GM21367 (cell line): ENCODE results near the gene CCDC146.
A peak's percentile ranks its signal among the peaks of the same experiment; 100 is the strongest.
"Not testable (repeated sequence)": the region's sequence is repeated elsewhere in the genome, so short reads cannot be mapped to it uniquely, and the experiment has no call there.

Source experiments
- ATAC-seq: cut with Tn5 transposase; IDR thresholded peaks from one replicate; pipeline ENCODE4 v1.9.1; 2021; ENCODE audit not compliant: unreplicated experiment

The CCDC146 gene

GRCh38 chr7:77138668-77139067 is 16.3 kb downstream of the CCDC146 start:
- ATAC-seq: not testable (repeated sequence)

- ATAC-seq: not testable (repeated sequence)
Observed at GRCh38 chr7:77140291-77140690, 17.9 kb downstream of the CCDC146 start.

- not testable (repeated sequence) for ATAC-seq
Observed at GRCh38 chr7:77152232-77152631, 29.8 kb downstream of the CCDC146 start.

GRCh38 chr7:77154917-77155464 is 32.6 kb downstream of the CCDC146 start:
- peak; percentile 34 for ATAC-seq

GRCh38 chr7:77155601-77156377 is 33.4 kb downstream of the CCDC146 start:
- not testable (repeated sequence) for ATAC-seq

- ATAC-seq: peak; percentile 71
Observed at GRCh38 chr7:77157034-77157433, 34.6 kb downstream of the CCDC146 start.

GRCh38 chr7:77157446-77157845 is 35.0 kb downstream of the CCDC146 start:
- peak; percentile 60 for ATAC-seq

- not testable (repeated sequence) for ATAC-seq
Observed at GRCh38 chr7:77171073-77171472, 48.7 kb downstream of the CCDC146 start.

GRCh38 chr7:77172437-77173172 is 50.2 kb downstream of the CCDC146 start:
- ATAC-seq: not testable (repeated sequence)

- ATAC-seq: not testable (repeated sequence)
Observed at GRCh38 chr7:77174418-77174817, 52.0 kb downstream of the CCDC146 start.

GRCh38 chr7:77175274-77175800 is 52.9 kb downstream of the CCDC146 start:
- not testable (repeated sequence) for ATAC-seq

- not testable (repeated sequence) for ATAC-seq
Observed at GRCh38 chr7:77177321-77177904, 55.0 kb downstream of the CCDC146 start.

GRCh38 chr7:77178024-77178423 is 55.6 kb downstream of the CCDC146 start:
- not testable (repeated sequence) for ATAC-seq

- no peak for ATAC-seq
Observed at GRCh38 chr7:77181015-77181595, 58.7 kb downstream of the CCDC146 start.

GRCh38 chr7:77181734-77182133 is 59.3 kb downstream of the CCDC146 start:
- no peak for ATAC-seq

- ATAC-seq: no peak
Observed at GRCh38 chr7:77182261-77182660, 59.8 kb downstream of the CCDC146 start.

GRCh38 chr7:77184463-77184862 is 62.0 kb downstream of the CCDC146 start:
- ATAC-seq: no peak

GRCh38 chr7:77184990-77185389 is 62.6 kb downstream of the CCDC146 start:
- no peak for ATAC-seq

GRCh38 chr7:77185866-77186265 is 63.5 kb downstream of the CCDC146 start:
- no peak for ATAC-seq

- ATAC-seq: no peak
Observed at GRCh38 chr7:77188731-77189437, 66.5 kb downstream of the CCDC146 start.
